ENCODE data around the gene PDZD7.
"Not testable (repeated sequence)": the region's sequence is repeated elsewhere in the genome, so short reads cannot be mapped to it uniquely, and the experiment has no call there.

The PDZD7 gene

DNA sequence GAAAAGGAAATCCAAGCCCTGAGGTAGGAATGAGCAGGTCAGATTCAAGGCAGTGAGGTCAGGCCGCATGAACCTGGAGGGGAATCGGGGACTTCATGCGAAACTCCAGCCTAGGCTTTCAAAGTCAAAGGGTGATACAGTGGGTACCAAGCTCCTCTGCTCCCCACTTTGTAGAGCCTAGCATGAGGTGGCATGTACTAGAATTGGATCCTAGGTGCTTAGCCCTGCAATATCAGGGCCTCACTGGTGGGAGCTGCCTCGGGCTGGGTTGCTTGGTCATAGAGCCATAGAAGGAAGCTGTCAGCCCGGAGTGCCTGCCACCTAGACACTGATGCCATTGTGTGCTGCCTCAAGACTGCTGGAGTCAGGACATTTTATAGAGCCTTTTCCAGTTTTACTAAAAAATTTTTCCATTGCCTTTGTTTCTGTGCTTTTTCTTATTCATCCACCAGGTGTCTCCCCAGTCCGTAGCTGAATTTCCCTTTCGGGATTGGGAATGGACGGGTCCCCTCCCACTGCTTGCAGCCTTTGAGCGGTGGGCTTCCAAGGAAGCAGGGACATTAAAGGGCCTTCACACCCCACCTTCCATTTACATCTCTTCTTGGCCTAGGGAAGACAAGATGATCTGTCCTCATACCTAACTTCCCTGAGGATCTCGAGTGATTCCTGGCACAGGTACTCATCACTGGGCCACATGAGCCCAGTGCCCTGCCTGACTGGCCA is 36.8 kb downstream of the PDZD7 start:
- no peak for DNase-seq (ENCODE audit: extremely low spot score, insufficient read length, low read depth)
- no peak for FAIRE-seq

DNA sequence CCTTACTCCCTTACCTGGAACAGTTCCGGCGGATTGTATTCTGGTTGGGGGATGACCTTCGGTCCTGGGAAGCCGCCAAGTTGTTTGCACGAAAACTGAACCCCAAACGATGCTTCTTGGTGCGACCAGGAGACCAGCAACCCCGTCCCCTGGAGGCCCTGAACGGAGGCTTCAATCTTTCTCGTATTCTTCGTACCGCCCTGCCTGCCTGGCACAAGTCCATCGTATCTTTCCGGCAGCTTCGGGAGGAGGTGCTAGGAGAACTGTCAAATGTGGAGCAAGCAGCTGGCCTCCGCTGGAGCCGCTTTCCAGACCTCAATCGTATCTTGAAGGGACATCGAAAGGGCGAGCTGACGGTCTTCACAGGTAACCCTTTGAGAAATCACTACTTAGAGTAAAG is 41.8 kb downstream of the PDZD7 start:
- DNase-seq (ENCODE audit: extremely low spot score, insufficient read length, low read depth) = no peak
- no peak for FAIRE-seq

DNA sequence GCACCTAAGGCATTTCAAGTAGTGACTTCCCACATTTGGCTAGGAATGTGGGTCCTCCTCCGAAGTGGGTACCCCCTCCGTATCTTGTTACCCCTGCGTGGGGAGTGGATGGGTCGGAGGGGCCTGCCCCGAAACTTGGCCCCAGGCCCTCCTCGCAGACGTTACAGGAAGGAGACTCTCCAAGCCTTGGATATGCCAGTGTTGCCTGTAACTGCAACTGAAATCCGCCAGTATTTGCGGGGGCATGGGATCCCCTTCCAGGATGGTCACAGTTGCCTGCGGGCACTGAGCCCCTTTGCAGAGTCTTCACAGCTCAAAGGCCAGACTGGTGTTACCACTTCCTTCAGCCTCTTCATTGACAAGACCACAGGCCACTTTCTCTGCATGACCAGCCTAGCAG is 42.8 kb downstream of the PDZD7 start:
- DNase-seq (ENCODE audit: extremely low spot score, insufficient read length, low read depth) = no peak
- FAIRE-seq = no peak

DNA sequence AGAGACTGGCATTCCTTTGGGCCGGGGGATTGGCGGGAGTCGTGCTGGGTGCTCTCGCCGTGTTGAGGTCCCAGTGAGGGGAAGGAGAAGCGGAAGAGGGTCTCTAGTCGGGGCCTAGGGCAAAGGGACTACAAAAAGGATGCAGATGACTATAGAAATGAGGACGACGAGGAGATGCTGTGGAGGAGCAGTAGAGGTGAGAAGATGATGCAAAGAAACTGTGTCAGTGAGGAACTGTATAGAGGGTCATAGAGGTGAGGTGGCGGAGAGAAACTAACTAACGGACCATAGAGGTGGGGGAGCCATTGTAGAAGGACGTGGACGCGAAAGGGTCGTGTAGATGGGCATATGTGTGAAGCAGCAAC is 43.3 kb downstream of the PDZD7 start:
- FAIRE-seq (peak; percentile 62), DNase-seq (ENCODE audit: extremely low spot score, insufficient read length, low read depth) (no peak)

DNA sequence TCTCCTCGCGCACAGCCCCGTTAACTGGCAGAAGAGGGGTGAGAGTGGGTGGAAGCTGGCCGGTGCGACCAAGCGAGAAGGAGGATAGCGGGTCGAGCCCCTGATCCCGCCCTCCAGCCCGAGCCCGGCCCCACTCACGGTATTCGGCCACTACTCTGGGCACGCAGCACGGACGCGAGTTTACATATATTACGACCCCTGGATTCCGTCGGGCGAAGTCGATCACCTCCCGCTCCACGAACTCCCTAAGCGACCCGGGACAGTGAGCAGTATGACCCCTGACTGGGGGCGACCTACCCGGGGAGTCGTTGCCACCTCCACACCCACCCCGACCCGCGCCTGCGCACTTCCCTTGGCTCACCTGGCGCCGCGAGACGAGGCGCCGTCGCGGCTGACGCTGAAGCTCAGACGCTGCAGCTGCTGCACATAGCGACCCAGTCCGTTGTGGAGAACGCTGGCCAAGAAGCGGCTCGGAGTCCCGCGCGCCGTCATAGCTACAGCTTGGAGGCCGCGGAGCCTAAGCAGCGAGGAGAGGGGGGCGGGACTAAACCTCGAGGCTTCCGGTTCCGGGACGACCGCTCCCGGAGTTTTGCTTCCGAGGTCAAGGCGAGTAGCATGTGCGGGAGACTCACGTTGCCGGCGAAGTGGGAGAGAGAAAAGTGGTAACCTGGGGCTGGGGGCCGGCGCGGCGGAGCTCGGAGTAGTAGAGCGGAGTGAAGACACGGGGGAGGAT is 43.8 kb downstream of the PDZD7 start, which contains the start of the genes MRPL43 and TWNK:
Gene MRPL43, minus strand, starts transcription at position 546 of the 733 bp plus-strand sequence. Its CDS starts 54 bp downstream, at position 492.
Gene TWNK, plus strand, starts transcription at position 592 of the 733 bp plus-strand sequence. CDS start 668 bp downstream, outside the sequence.
- DNase-seq (ENCODE audit: extremely low spot score, insufficient read length, low read depth) = peak; percentile 78
- FAIRE-seq = peak; percentile 89

DNA sequence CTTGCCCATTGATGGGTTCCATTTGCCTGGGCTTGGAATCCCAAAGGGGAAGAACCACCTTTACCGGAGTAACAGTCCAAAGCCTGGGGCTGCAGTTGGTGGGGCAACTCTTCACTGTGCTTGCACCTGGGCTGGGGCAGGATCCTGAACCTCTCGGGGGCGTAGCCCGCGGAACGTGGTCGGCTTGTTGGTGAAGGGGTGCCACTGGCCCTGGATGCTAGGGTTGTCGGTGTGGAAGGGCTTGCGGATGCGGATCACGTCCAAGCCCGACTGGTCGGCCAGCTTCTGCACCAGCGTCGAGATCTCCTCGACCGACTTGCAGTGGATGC is 44.3 kb downstream of the PDZD7 start:
- FAIRE-seq (no peak), DNase-seq (ENCODE audit: extremely low spot score, insufficient read length, low read depth) (no peak)

DNA sequence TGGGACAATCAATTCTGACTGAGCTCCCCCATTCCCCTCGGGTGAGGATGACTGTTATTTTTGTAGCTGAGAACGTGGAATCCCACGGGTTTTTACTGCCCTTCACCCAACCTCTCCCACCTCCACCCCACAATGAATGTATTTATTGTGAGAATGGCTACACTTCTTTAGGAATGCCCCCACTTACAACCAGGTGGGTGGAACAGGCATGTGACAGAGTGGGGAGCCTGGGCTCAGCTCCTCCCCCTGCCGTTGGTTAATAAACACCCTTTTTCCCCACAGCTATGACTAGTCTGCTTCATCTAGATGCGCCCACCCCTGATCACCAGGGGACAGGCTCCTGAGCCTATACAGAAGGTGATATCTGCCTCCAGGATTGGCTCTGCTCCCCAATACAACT is 45.6 kb downstream of the PDZD7 start:
- DNase-seq (ENCODE audit: extremely low spot score, insufficient read length, low read depth) = no peak
- FAIRE-seq = peak; percentile 31

DNA sequence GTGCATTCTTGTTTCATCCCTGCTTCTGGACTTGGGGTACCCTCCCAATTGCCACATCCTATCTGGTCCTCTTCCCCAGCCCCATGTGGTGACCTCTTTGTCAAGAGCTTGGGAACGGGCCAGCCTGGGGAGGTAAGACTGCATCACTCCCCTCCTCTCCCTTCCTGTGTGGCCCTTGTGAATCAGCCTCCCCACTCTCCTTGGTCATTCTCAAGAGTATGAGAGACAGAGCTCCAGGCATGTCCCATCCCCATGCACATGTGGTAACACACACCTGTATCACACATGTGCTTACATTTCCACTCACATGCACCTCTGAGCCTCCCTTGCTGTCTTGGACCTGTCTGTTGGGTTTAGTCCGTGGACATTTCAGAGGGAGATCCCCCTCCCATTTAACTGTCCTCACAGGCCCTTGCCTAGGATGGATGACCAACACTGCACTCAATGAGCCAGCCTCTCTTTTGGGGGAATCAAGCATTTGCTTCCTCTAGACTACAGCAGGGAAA is 46.2 kb downstream of the PDZD7 start:
- DNase-seq (ENCODE audit: extremely low spot score, insufficient read length, low read depth) = no peak
- FAIRE-seq = no peak

DNA sequence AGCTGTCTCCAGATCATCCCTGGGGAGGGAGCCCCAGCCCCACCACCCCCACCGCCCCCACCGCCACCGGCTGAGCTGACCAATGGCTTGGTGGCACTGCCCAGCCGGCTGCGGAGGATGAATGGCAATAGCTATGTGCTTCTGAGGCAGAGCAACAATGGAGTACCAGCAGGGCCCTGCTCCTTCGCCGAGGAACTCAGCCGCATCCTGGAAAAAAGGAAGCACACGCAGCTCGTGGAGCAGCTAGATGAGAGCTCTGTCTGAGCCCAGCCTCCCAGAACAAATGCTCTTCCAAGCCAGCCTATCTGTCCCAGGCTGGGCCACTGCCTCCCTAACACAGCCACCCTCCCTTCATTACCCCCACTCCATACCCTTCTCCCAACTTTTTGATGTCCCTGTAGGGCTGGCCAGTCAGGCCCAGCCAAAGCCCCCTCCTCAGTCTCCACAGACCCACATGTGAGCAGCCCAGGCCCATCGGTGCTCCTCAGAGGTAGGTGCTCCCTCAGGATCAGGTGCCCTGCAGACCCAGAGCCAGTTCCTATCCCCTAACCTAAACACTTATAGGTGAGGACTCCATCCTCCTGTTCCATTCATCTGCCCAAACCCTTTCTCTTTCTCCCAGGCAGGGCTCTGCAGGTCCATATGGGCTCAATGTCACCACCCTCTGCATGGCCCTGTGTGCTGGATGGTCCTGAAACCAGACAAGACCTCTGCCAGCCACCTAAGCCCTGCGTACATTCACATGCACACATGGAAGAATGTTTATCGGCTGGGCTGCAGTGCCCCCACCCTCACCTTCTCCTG is 46.9 kb downstream of the PDZD7 start:
- FAIRE-seq (no peak), DNase-seq (ENCODE audit: extremely low spot score, insufficient read length, low read depth) (no peak)

DNA sequence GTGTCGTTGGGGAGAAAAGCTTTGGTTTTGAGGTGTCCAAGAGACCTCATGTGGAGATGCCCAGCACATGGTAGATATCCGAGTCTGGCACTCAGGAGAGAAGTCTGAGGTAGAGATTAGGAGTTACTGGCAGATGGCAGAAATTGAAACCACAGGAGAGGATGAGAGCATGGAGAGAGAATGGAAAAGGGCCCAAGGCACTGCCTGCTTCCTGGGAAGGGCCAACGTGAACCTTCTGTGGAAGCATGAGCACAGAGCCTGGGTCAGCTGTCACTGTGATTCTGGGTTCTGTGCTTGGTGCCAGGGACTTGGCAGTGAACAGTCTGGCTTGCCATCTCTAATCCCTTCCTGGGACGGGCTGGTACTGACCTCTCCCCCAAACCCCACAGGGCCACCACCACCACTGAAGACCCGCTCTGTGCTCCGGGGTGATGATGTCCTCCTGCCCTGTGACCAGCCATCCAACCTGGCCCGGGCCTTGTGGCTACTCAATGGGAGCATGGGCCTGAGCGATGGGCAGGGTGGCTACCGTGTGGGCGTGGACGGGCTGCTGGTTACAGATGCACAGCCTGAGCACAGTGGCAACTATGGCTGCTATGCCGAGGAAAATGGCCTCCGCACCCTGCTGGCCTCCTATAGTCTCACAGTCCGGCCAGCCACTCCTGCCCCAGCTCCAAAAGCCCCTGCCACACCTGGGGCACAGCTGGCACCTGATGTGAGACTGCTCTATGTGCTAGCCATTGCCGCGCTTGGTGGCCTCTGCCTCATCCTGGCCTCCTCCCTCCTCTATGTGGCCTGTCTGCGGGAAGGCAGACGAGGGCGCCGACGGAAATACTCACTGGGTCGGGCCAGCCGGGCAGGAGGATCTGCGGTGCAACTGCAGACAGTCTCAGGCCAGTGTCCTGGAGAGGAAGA is 47.8 kb downstream of the PDZD7 start:
- DNase-seq (ENCODE audit: extremely low spot score, insufficient read length, low read depth) = no peak
- no peak for FAIRE-seq

DNA sequence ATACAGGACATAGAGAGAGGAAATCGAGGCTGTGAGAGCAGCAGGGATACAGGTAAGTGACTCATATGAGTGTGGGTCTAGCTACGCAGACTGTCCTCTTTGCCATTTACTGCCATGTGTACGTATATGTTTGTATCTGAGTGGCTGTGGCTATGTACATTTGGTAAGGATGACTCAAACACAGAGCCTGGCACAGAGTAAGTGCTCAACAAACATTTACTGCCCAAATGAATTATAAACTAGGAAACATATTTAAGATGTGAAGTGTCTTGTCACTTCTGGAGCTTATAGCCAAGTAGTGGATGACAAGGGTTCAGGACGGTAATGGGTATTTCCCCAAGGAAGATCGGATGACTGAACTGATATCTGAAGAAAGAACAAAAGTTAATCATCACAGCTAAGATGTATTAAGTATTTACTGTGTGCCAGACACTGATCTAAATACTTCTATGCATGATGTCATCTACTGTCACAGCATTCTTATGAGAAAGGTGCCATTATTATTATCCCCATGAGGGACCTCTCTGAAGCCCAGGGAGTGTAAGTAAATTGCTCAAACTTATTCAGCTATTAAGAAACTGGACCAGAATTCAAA is 49.7 kb downstream of the PDZD7 start:
- no peak for FAIRE-seq
- DNase-seq (ENCODE audit: extremely low spot score, insufficient read length, low read depth) = no peak

DNA sequence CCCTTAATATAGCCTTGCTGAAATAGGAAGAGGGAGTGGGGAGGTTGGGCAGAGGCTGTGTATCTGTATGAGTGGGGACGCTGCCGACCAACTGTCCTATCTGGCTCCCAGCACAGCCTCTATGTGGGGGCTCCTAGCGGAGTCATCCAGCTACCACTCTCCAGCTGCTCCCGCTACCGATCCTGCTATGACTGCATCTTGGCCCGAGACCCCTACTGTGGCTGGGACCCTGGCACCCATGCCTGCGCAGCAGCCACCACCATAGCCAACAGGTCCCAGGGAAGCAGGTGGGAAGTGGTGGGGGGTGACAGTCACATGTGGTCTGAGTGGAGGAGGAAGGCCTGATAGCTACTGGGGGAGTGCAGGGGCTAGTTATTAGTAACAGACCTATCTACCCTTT is 50.2 kb downstream of the PDZD7 start:
- FAIRE-seq (no peak), DNase-seq (ENCODE audit: extremely low spot score, insufficient read length, low read depth) (no peak)

DNA sequence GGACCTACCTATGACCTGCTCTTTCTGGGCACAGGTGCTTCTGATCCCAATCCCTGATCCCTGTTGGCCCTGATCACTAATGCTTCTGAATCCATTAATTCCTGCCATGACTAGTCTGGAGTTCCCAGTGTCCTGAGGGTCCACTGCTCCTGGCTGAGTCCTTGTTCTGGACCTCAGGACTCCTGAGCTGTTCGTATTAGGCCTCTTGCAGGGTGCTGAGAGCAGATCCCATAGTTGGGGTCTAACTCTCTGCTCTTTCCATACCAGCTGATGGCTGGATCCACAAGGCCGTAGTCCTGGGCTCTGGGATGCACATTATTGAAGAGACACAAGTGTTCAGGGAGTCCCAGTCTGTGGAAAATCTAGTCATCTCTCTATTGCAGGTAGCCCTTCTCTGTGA is 50.6 kb downstream of the PDZD7 start:
- FAIRE-seq (no peak), DNase-seq (ENCODE audit: extremely low spot score, insufficient read length, low read depth) (no peak)

DNA sequence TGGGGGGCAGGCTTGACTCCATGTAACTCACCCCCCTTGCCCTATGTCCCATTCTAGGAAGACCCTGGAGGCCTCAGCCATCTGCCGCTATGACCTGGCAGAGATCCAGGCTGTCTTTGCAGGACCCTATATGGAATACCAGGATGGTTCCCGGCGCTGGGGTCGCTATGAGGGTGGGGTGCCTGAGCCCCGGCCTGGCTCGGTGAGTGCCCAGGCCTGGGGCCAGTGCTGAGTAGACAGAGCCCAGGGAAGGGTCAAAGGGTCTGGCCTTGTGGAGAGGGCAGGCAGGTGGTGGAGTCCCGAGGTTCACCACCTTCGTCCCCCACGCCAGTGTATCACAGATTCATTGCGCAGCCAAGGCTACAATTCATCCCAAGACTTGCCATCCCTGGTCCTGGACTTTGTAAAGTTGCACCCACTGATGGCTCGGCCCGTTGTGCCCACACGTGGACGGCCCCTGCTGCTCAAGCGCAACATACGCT is 51.1 kb downstream of the PDZD7 start:
- DNase-seq (ENCODE audit: extremely low spot score, insufficient read length, low read depth) (no peak), FAIRE-seq (no peak)

DNA sequence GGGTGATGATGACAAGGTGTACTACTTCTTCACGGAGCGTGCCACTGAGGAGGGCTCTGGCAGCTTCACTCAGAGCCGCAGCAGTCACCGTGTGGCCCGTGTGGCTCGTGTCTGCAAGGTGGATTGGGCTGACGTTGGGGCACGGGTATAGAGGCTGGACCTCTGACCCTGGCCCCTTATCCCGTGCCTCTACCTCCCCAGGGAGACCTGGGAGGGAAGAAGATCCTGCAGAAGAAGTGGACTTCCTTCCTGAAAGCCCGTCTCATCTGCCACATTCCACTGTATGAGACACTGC is 52.1 kb downstream of the PDZD7 start:
- no peak for DNase-seq (ENCODE audit: extremely low spot score, insufficient read length, low read depth)
- no peak for FAIRE-seq

DNA sequence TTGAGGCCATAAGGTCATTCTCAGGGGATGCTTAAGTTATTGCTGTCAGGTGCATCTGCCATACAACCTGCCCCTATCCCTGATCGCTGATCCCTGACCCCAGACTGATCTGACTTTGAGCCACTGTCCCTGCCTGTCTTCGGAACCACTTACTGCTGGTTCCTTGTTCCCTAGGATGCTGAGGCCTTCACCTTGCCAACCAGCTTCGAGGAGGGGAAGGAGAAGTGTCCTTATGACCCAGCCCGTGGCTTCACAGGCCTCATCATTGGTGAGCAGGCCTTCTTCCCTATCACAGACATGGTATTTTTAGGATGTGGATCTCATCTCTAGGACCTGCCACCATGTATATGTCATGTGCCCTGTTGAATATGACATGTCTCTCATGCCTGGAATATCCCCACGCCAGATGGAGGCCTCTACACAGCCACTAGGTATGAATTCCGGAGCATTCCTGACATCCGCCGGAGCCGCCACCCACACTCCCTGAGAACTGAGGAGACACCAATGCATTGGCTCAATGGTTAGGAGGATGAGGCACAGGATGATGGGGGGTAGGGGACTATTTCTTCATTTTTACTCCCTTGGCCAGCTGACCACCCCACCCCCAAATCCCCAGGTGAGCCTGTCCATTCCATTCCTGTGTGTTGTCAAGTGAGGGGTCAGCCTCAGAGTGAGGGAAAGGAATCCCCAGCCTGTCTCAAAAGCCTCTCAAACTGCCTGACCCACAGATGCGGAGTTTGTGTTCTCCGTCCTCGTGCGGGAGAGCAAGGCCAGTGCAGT is 52.6 kb downstream of the PDZD7 start:
- DNase-seq (ENCODE audit: extremely low spot score, insufficient read length, low read depth) = no peak

DNA sequence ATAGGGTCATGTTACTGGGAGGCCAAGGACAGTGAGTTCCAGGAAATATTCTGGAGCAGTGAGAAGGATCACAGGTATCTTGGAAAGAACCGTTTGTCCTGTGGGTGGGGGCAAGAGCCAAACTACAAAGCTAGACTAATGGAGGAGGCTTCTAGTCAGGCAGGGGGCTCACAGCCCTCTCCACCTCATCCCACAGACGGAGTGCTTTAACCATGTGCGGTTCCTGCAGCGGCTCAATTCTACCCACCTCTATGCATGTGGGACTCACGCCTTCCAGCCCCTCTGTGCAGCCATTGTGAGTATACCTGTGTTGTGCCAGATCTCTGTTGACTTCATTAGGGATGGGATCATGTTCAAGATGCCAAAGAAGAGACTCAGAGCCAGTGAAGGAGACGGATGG is 53.5 kb downstream of the PDZD7 start:
- DNase-seq (ENCODE audit: extremely low spot score, insufficient read length, low read depth) (no peak), FAIRE-seq (no peak)

More for the DNA sequence above, 52.6 kb downstream of the PDZD7 start:
- FAIRE-seq = no peak

DNA sequence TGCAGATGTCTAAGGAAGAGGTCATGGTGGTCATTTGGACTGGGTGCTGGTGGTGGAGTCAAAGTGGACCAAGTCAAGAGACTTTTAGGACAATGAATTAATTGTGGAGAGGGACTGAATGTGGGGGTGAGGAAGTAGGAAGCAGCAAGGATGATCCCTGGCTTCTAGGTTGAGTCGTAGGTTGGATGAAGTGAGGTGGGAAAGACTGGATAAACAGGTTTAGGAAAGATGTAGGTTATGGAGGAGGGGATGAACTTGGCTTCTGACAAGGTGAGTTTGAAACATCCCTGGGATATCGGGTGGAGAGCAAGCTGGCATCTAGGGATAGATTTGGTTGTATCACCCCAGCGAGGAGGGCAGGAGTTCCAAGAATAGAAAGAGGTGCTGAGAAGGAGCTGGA is 54.0 kb downstream of the PDZD7 start:
- FAIRE-seq (no peak), DNase-seq (ENCODE audit: extremely low spot score, insufficient read length, low read depth) (no peak)

DNA sequence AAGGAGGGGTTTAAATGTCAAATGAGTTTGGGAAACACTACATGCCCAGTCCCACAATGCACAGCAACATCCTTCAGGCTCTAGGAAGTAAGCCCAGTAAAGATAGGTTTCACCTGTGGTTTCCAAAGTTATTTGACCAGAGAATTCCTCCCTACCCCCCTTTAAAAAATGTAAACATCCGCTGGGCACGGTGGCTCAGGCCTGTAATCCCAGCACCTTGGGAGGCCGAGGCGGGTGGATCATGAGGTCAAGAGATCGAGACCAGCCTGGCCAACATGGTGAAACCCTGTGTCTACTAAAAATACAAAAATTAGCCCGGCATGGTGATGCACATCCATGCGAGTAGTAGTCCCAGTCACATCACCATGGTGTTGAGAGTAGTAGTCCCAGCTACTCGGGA is 55.5 kb downstream of the PDZD7 start:
- FAIRE-seq; DNase-seq (ENCODE audit: extremely low spot score, insufficient read length, low read depth): not testable (repeated sequence)
